HCT116 (cell line): Measurements from ENCODE around the gene CPNE9. TPM values are rescaled to one million over a fixed set of nuclear protein-coding genes. Genes with fewer than 3 reads are reported as not detected.

Source experiments
- ATAC-seq: fragments of 200-7000 bp; cut with Tn5 transposase; 2 replicates; pipeline ENCODE4 v1.9.1; 2020; ENCODE audit warnings: mild to moderate bottlenecking, moderate library complexity
- BruUV-seq: library from RNA; stranded (reverse); fragments of 400-500 nt; replicated peaks from 2 replicates; lab custom pipeline; 2021; lab: Mats Ljungman, UMichigan
- CTCF ChIA-PET: fragments of 300-600 bp; sonication (Branson Sonifier 250); formaldehyde crosslinking; loops from one replicate; lab custom pipeline; 2021; ENCODE audit warnings: antibody characterized with exemption; lab: Charles Lee
- POLR2A ChIA-PET: fragments of 300-600, 350-600 bp; sonication (Branson Sonifier 250); formaldehyde crosslinking; loops from one replicate; lab custom pipeline; 2021; ENCODE audit warnings: antibody characterized with exemption; lab: Charles Lee
- RAD21 ChIA-PET, 2 experiments: fragments of 300-600 bp; sonication (Branson Sonifier 250); formaldehyde crosslinking; loops; one replicate each; lab custom pipeline; 2023; ENCODE audit warnings: low total read pairs in 2 of 2; ENCODE audit not compliant: uncharacterized antibody in 2 of 2, unreplicated experiment in 2 of 2, low non-redundant PET in 1 of 2; lab: Charles Lee
- DNase-seq: peaks from one replicate; pipeline ENCODE4 v3.0.0-alpha.2; 2010; ENCODE audit warnings: low read depth, low spot score
- H2AFZ ChIP-seq: fragments of 200-600 bp; shearing (Covaris generic), sonication (generic); 2 replicates; pipeline ENCODE4 v1.6.1; 2017; ENCODE audit warnings: low read depth, mixed run types, mixed read lengths, antibody characterized with exemption, low read length; ENCODE audit not compliant: poor library complexity, severe bottlenecking
- H3K27ac ChIP-seq: 2 replicates; pipeline ENCODE4 v1.5.1; 2012; ENCODE audit warnings: low read depth, low read length
- H3K27me3 ChIP-seq: fragments of 200-600 bp; sonication (generic); 2 replicates; pipeline ENCODE4 v1.6.1; 2016; ENCODE audit warnings: mixed run types, low read length, mixed read lengths; ENCODE audit not compliant: insufficient read depth
- H3K36me3 ChIP-seq, 2 experiments: fragments of 200-500 bp in 1 of 2; fragments of 200-600 bp in 1 of 2; sonication (Bioruptor generic) in 1 of 2; sonication (generic) in 1 of 2; 2 replicates each; pipeline versions ENCODE4 v1.5.1 to v1.6.1; 2014 to 2016; ENCODE audit warnings: low read length in 2 of 2, inconsistent platforms in 1 of 2, mixed read lengths in 1 of 2, mixed run types in 1 of 2; ENCODE audit not compliant: insufficient read depth in 2 of 2, control insufficient read depth in 1 of 2
- H3K4me1 ChIP-seq, 2 experiments: fragments of 200-600 bp in 1 of 2; sonication (generic) in 1 of 2; 2 replicates each; pipeline versions ENCODE4 v1.5.1 to v1.6.1; 2012 to 2017; ENCODE audit warnings: low read length in 2 of 2, inconsistent platforms in 1 of 2, mild to moderate bottlenecking in 1 of 2, mixed read lengths in 1 of 2, mixed run types in 1 of 2, moderate library complexity in 1 of 2; ENCODE audit not compliant: insufficient read depth in 2 of 2, control insufficient read depth in 1 of 2
- H3K4me2 ChIP-seq: fragments of 200-600 bp; sonication (generic); 2 replicates; pipeline ENCODE4 v1.6.1; 2017; ENCODE audit warnings: mixed run types, low read length, mixed read lengths
- H3K4me3 ChIP-seq, 2 experiments: fragments of 200-600 bp in 1 of 2; sonication (generic) in 1 of 2; replicated peaks in 1 of 2; 2 replicates each; pipeline ENCODE4 v1.5.1; 2011 to 2016; ENCODE audit warnings: low read length in 2 of 2, control low read depth in 1 of 2, low read depth in 1 of 2, mild to moderate bottlenecking in 1 of 2, mixed read lengths in 1 of 2, mixed run types in 1 of 2
- H3K79me2 ChIP-seq: fragments of 200-600 bp; sonication (generic); 2 replicates; pipeline ENCODE4 v1.6.1; 2017; ENCODE audit warnings: mild to moderate bottlenecking, mixed run types, low read length, moderate library complexity, mixed read lengths; ENCODE audit not compliant: insufficient read depth
- H3K9ac ChIP-seq: fragments of 200-600 bp; sonication (generic); 2 replicates; pipeline ENCODE4 v1.6.1; 2016; ENCODE audit warnings: low read length, mixed read lengths
- H3K9me2 ChIP-seq: fragments of 200-600 bp; sonication (generic), shearing (Covaris generic); 2 replicates; pipeline ENCODE4 v1.6.1; 2017; ENCODE audit warnings: mixed run types, mild to moderate bottlenecking, moderate library complexity; ENCODE audit not compliant: insufficient read depth
- H3K9me3 ChIP-seq, 2 experiments: fragments of 200-500 bp in 1 of 2; fragments of 200-600 bp in 1 of 2; sonication (Bioruptor generic) in 1 of 2; sonication (generic) in 1 of 2; 2 replicates each; pipeline ENCODE4 v1.6.1; 2014 to 2017; ENCODE audit warnings: low read length in 2 of 2, mixed read lengths in 2 of 2, inconsistent platforms in 1 of 2, low read depth in 1 of 2, mild to moderate bottlenecking in 1 of 2, mixed run types in 1 of 2, moderate library complexity in 1 of 2; ENCODE audit not compliant: control insufficient read depth in 1 of 2, insufficient read depth in 1 of 2
- H4K20me1 ChIP-seq: fragments of 200-600 bp; sonication (generic), shearing (Covaris generic); 2 replicates; pipeline ENCODE4 v1.6.1; 2017; ENCODE audit warnings: mixed run types, mild to moderate bottlenecking, moderate library complexity; ENCODE audit not compliant: insufficient read depth
- CBX3 ChIP-seq: IDR thresholded peaks from 2 replicates; pipeline ENCODE4 v1.6.1; 2012; ENCODE audit warnings: low read depth
- ELF1 ChIP-seq: IDR thresholded peaks from 2 replicates; pipeline ENCODE4 v1.6.1; 2012; ENCODE audit warnings: low read depth, borderline replicate concordance
- EZH2phosphoT487 ChIP-seq: fragments of 200-600 bp; IDR thresholded peaks from 2 replicates; pipeline ENCODE4 v1.6.1; 2018; ENCODE audit warnings: antibody characterized with exemption, borderline replicate concordance
- JUND ChIP-seq: IDR thresholded peaks from 2 replicates; pipeline ENCODE4 v1.6.1; 2012
- MAX ChIP-seq: IDR thresholded peaks from 2 replicates; pipeline ENCODE4 v1.6.1; 2012
- POLR2A ChIP-seq: IDR thresholded peaks from 2 replicates; pipeline ENCODE4 v1.7.0; 2011; ENCODE audit warnings: borderline replicate concordance; ENCODE audit not compliant: insufficient read depth, insufficient read length; ENCODE audit errors: extremely low read depth
- POLR2AphosphoS5 ChIP-seq: IDR thresholded peaks from 2 replicates; pipeline ENCODE4 v1.6.1; 2011; ENCODE audit warnings: mild to moderate bottlenecking, low read depth, low read length, moderate library complexity
- RAD21 ChIP-seq: IDR thresholded peaks from 2 replicates; pipeline ENCODE4 v1.6.1; 2012; ENCODE audit warnings: low read depth, mild to moderate bottlenecking
- ZFX ChIP-seq: fragments of 450-650 bp; IDR thresholded peaks from 2 replicates; pipeline ENCODE4 v1.6.1; 2017
- intact Hi-C: fragments of 100-400 bp; cut with micrococcal nuclease; formaldehyde crosslinking; loops from 2 replicates; pipeline ENCODE4 v1.10.0; 2022
- total RNA-seq: library from RNA; stranded (reverse); gene quantifications from one replicate; pipeline ENCODE4 v1.2.1, GENCODE V29; 2021; ENCODE audit not compliant: unreplicated experiment

CPNE9 gene
- total RNA-seq, 1 experiment from 2014 or later, result 0.98 TPM

GRCh38 chr3:9739181-9739580 is 35.5 kb downstream of the CPNE9 start:
- Histone ChIP-seq H3K9me3 (no peaks in the 10 kb centered on the region), H2AFZ (no peak overlapping the region), H3K27me3 (no peaks in the 10 kb centered on the region), H4K20me1 (no peaks in the 10 kb centered on the region), H3K36me3 (peaks cover 71 to 85% of the 10 kb centered on the region in 2 experiments), H3K9me2 (no peaks in the 10 kb centered on the region), H3K4me2 (no peak overlapping the region), H3K9ac (no peak overlapping the region), H3K27ac (no peak overlapping the region), H3K4me3 (no peak overlapping the region), H3K79me2 (peaks cover 44% of the 10 kb centered on the region), H3K4me1 (no peaks in the 10 kb centered on the region)
- intact Hi-C loops, result loop anchor here (10.0 kb wide), 1 partner anchor 384 kb away; no protein-coding TSS in a partner anchor
- ChIA-PET POLR2A (no interaction called here), RAD21 (no interaction called here), CTCF (no interaction called here)
- BruUV-seq, result no TSS peak
- no peak for TF ChIP-seq POLR2AphosphoS5
- no peak for TF ChIP-seq ZFX
- no peak for TF ChIP-seq POLR2A
- TF ChIP-seq JUND, result no peak
- TF ChIP-seq RAD21, result no peak
- TF ChIP-seq EZH2phosphoT487, result no peak
- TF ChIP-seq ELF1, result no peak
- DNase-seq (no peak), ATAC-seq (no peak)

- no peak overlapping the region for H3K4me3 ChIP-seq
- H3K4me1 ChIP-seq, result no peaks in the 10 kb centered on the region
- H3K79me2 ChIP-seq, result peaks cover 11% of the 10 kb centered on the region; the same call in 1 of the 2 replicates
- H3K9ac ChIP-seq, result no peak overlapping the region
- intact Hi-C loops, result no loop called here
- H3K27ac ChIP-seq, result no peak overlapping the region
- CTCF ChIA-PET, result no interaction called here
- RAD21 ChIA-PET, result no interaction called here
- no TSS peak for BruUV-seq
- ATAC-seq (no peak), DNase-seq (no peak)
- H3K9me3 ChIP-seq, result no peaks in the 10 kb centered on the region
- peaks cover 77 to 92% of the 10 kb centered on the region in 2 experiments; a peak in 3 of 4 replicates for H3K36me3 ChIP-seq
- TF ChIP-seq ELF1, result no peak
- no peak for TF ChIP-seq CBX3
- TF ChIP-seq MAX, result no peak
- H3K4me2 ChIP-seq, result no peak overlapping the region
- POLR2A ChIA-PET, result no interaction called here
- H4K20me1 ChIP-seq, result no peaks in the 10 kb centered on the region
- H3K9me2 ChIP-seq, result no peaks in the 10 kb centered on the region
- H3K27me3 ChIP-seq, result no peaks in the 10 kb centered on the region
- no peak overlapping the region for H2AFZ ChIP-seq
These were observed 38.9 kb downstream of the CPNE9 start for GRCh38 chr3:9742560-9742959.
